HCT116 (cell line): ENCODE results near the gene DHX32. TPM values are rescaled to one million over a fixed set of nuclear protein-coding genes. Genes with fewer than 3 reads are reported as not detected.

Experiments
- ATAC-seq: fragments of 200-7000 bp; cut with Tn5 transposase; 2 replicates; pipeline ENCODE4 v1.9.1; 2020; ENCODE audit warnings: mild to moderate bottlenecking, moderate library complexity
- BruUV-seq: library from RNA; stranded (reverse); fragments of 400-500 nt; replicated peaks from 2 replicates; lab custom pipeline; 2021; lab: Mats Ljungman, UMichigan
- CTCF ChIA-PET: fragments of 300-600 bp; sonication (Branson Sonifier 250); formaldehyde crosslinking; loops from one replicate; lab custom pipeline; 2021; ENCODE audit warnings: antibody characterized with exemption; lab: Charles Lee
- POLR2A ChIA-PET: fragments of 300-600, 350-600 bp; sonication (Branson Sonifier 250); formaldehyde crosslinking; loops from one replicate; lab custom pipeline; 2021; ENCODE audit warnings: antibody characterized with exemption; lab: Charles Lee
- RAD21 ChIA-PET, 2 experiments: fragments of 300-600 bp; sonication (Branson Sonifier 250); formaldehyde crosslinking; loops; one replicate each; lab custom pipeline; 2023; ENCODE audit warnings: low total read pairs in 2 of 2; ENCODE audit not compliant: uncharacterized antibody in 2 of 2, unreplicated experiment in 2 of 2, low non-redundant PET in 1 of 2; lab: Charles Lee
- DNase-seq: peaks from one replicate; pipeline ENCODE4 v3.0.0-alpha.2; 2010; ENCODE audit warnings: low read depth, low spot score
- H2AFZ ChIP-seq: fragments of 200-600 bp; shearing (Covaris generic), sonication (generic); 2 replicates; pipeline ENCODE4 v1.6.1; 2017; ENCODE audit warnings: low read depth, mixed run types, mixed read lengths, antibody characterized with exemption, low read length; ENCODE audit not compliant: poor library complexity, severe bottlenecking
- H3K27ac ChIP-seq: 2 replicates; pipeline ENCODE4 v1.5.1; 2012; ENCODE audit warnings: low read depth, low read length
- H3K27me3 ChIP-seq: fragments of 200-600 bp; sonication (generic); 2 replicates; pipeline ENCODE4 v1.6.1; 2016; ENCODE audit warnings: mixed run types, low read length, mixed read lengths; ENCODE audit not compliant: insufficient read depth
- H3K36me3 ChIP-seq, 2 experiments: fragments of 200-500 bp in 1 of 2; fragments of 200-600 bp in 1 of 2; sonication (Bioruptor generic) in 1 of 2; sonication (generic) in 1 of 2; 2 replicates each; pipeline versions ENCODE4 v1.5.1 to v1.6.1; 2014 to 2016; ENCODE audit warnings: low read length in 2 of 2, inconsistent platforms in 1 of 2, mixed read lengths in 1 of 2, mixed run types in 1 of 2; ENCODE audit not compliant: insufficient read depth in 2 of 2, control insufficient read depth in 1 of 2
- H3K4me1 ChIP-seq, 2 experiments: fragments of 200-600 bp in 1 of 2; sonication (generic) in 1 of 2; 2 replicates each; pipeline versions ENCODE4 v1.5.1 to v1.6.1; 2012 to 2017; ENCODE audit warnings: low read length in 2 of 2, inconsistent platforms in 1 of 2, mild to moderate bottlenecking in 1 of 2, mixed read lengths in 1 of 2, mixed run types in 1 of 2, moderate library complexity in 1 of 2; ENCODE audit not compliant: insufficient read depth in 2 of 2, control insufficient read depth in 1 of 2
- H3K4me2 ChIP-seq: fragments of 200-600 bp; sonication (generic); 2 replicates; pipeline ENCODE4 v1.6.1; 2017; ENCODE audit warnings: mixed run types, low read length, mixed read lengths
- H3K4me3 ChIP-seq, 2 experiments: fragments of 200-600 bp in 1 of 2; sonication (generic) in 1 of 2; replicated peaks in 1 of 2; 2 replicates each; pipeline ENCODE4 v1.5.1; 2011 to 2016; ENCODE audit warnings: low read length in 2 of 2, control low read depth in 1 of 2, low read depth in 1 of 2, mild to moderate bottlenecking in 1 of 2, mixed read lengths in 1 of 2, mixed run types in 1 of 2
- H3K79me2 ChIP-seq: fragments of 200-600 bp; sonication (generic); 2 replicates; pipeline ENCODE4 v1.6.1; 2017; ENCODE audit warnings: mild to moderate bottlenecking, mixed run types, low read length, moderate library complexity, mixed read lengths; ENCODE audit not compliant: insufficient read depth
- H3K9ac ChIP-seq: fragments of 200-600 bp; sonication (generic); 2 replicates; pipeline ENCODE4 v1.6.1; 2016; ENCODE audit warnings: low read length, mixed read lengths
- H3K9me2 ChIP-seq: fragments of 200-600 bp; sonication (generic), shearing (Covaris generic); 2 replicates; pipeline ENCODE4 v1.6.1; 2017; ENCODE audit warnings: mixed run types, mild to moderate bottlenecking, moderate library complexity; ENCODE audit not compliant: insufficient read depth
- H3K9me3 ChIP-seq, 2 experiments: fragments of 200-500 bp in 1 of 2; fragments of 200-600 bp in 1 of 2; sonication (Bioruptor generic) in 1 of 2; sonication (generic) in 1 of 2; 2 replicates each; pipeline ENCODE4 v1.6.1; 2014 to 2017; ENCODE audit warnings: low read length in 2 of 2, mixed read lengths in 2 of 2, inconsistent platforms in 1 of 2, low read depth in 1 of 2, mild to moderate bottlenecking in 1 of 2, mixed run types in 1 of 2, moderate library complexity in 1 of 2; ENCODE audit not compliant: control insufficient read depth in 1 of 2, insufficient read depth in 1 of 2
- H4K20me1 ChIP-seq: fragments of 200-600 bp; sonication (generic), shearing (Covaris generic); 2 replicates; pipeline ENCODE4 v1.6.1; 2017; ENCODE audit warnings: mixed run types, mild to moderate bottlenecking, moderate library complexity; ENCODE audit not compliant: insufficient read depth
- CEBPB ChIP-seq: IDR thresholded peaks from 2 replicates; pipeline ENCODE4 v1.6.1; 2012; ENCODE audit warnings: low read depth
- ELF1 ChIP-seq: IDR thresholded peaks from 2 replicates; pipeline ENCODE4 v1.6.1; 2012; ENCODE audit warnings: low read depth, borderline replicate concordance
- EZH2 ChIP-seq: fragments of 200-600 bp; sonication (generic); IDR thresholded peaks from 2 replicates; pipeline ENCODE4 v1.6.1; 2017; ENCODE audit warnings: antibody characterized with exemption, mixed run types
- EZH2phosphoT487 ChIP-seq: fragments of 200-600 bp; IDR thresholded peaks from 2 replicates; pipeline ENCODE4 v1.6.1; 2018; ENCODE audit warnings: antibody characterized with exemption, borderline replicate concordance
- POLR2A ChIP-seq: IDR thresholded peaks from 2 replicates; pipeline ENCODE4 v1.7.0; 2011; ENCODE audit warnings: borderline replicate concordance; ENCODE audit not compliant: insufficient read depth, insufficient read length; ENCODE audit errors: extremely low read depth
- POLR2AphosphoS5 ChIP-seq: IDR thresholded peaks from 2 replicates; pipeline ENCODE4 v1.6.1; 2011; ENCODE audit warnings: mild to moderate bottlenecking, low read depth, low read length, moderate library complexity
- RAD21 ChIP-seq: IDR thresholded peaks from 2 replicates; pipeline ENCODE4 v1.6.1; 2012; ENCODE audit warnings: low read depth, mild to moderate bottlenecking
- SIN3A ChIP-seq: IDR thresholded peaks from 2 replicates; pipeline ENCODE4 v1.6.1; 2012; ENCODE audit warnings: low read depth
- SP1 ChIP-seq: IDR thresholded peaks from 2 replicates; pipeline ENCODE4 v1.6.1; 2012; ENCODE audit warnings: low read depth
- SRF ChIP-seq: IDR thresholded peaks from 2 replicates; pipeline ENCODE4 v1.6.1; 2012; ENCODE audit warnings: low read depth
- TCF7L2 ChIP-seq: IDR thresholded peaks from 2 replicates; pipeline ENCODE4 v1.7.0; 2011; ENCODE audit warnings: borderline replicate concordance, inconsistent platforms; ENCODE audit not compliant: insufficient read depth, insufficient read length; ENCODE audit errors: extremely low read depth
- YY1 ChIP-seq: IDR thresholded peaks from 2 replicates; pipeline ENCODE4 v1.6.1; 2011; ENCODE audit warnings: low read length, low read depth, moderate library complexity, mild to moderate bottlenecking; ENCODE audit not compliant: insufficient replicate concordance; ENCODE audit errors: extremely low read depth
- ZFX ChIP-seq: fragments of 450-650 bp; IDR thresholded peaks from 2 replicates; pipeline ENCODE4 v1.6.1; 2017
- ZNF274 ChIP-seq: fragments of 200-500 bp; sonication (Bioruptor generic); IDR thresholded peaks from 2 replicates; pipeline ENCODE4 v1.6.1; 2014; ENCODE audit warnings: mild to moderate bottlenecking, low read depth, low read length, inconsistent platforms
- intact Hi-C: fragments of 100-400 bp; cut with micrococcal nuclease; formaldehyde crosslinking; loops from 2 replicates; pipeline ENCODE4 v1.10.0; 2022
- total RNA-seq: library from RNA; stranded (reverse); gene quantifications from one replicate; pipeline ENCODE4 v1.2.1, GENCODE V29; 2021; ENCODE audit not compliant: unreplicated experiment
- TF ChIP-seq, protein P1 (sequence below): IDR thresholded peaks from 2 replicates; pipeline ENCODE4 v1.6.1; 2012
- TF ChIP-seq, protein P2 (sequence below), 3 experiments: fragments of 200-600 bp in 1 of 3; sonication (generic) in 1 of 3; IDR thresholded peaks in 2 of 3; conservative IDR thresholded peaks in 1 of 3; 2 replicates each; pipeline ENCODE4 v1.5.1; 2012 to 2017; ENCODE audit warnings: low read depth in 2 of 3, low read length in 2 of 3, antibody characterized with exemption in 1 of 3, borderline replicate concordance in 1 of 3, control low read depth in 1 of 3, mild to moderate bottlenecking in 1 of 3, mixed read lengths in 1 of 3, mixed run types in 1 of 3, moderate library complexity in 1 of 3; ENCODE audit not compliant: insufficient read depth in 1 of 3

DHX32 gene
- total RNA-seq, 1 experiment from 2014 or later: 50.9 TPM

DNA sequence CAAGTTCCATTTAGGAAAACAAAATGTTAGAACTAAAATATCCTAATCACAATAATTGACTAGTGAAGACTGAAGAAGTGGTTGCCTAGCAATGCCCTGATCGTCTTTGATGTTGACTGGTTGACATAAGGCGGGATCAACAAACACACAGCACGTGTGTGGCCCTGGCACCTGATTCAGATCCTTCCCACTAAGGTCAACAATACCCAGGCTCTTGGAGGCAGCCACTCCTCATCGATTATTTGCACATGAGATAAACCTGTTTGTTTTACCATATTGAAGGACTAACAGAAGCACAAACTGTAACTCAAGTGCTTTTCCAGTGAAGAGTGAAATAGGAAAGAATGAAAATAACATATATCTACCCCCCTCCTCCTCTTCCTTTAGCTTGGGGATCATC lies 30.9 kb upstream of the DHX32 start:
- Histone ChIP-seq H3K9me2 (no peaks in the 10 kb centered on the region), H3K4me2 (no peak overlapping the region), H3K27me3 (no peaks in the 10 kb centered on the region), H3K79me2 (no peaks in the 10 kb centered on the region), H3K4me3 (no peak overlapping the region), H3K9ac (no peak overlapping the region), H2AFZ (no peak overlapping the region), H3K27ac (no peak overlapping the region), H3K36me3 (no peaks in the 10 kb centered on the region), H4K20me1 (no peaks in the 10 kb centered on the region), H3K9me3 (no peaks in the 10 kb centered on the region), H3K4me1 (peaks cover 0 to 3% of the 10 kb centered on the region in 2 experiments; a peak in 1 of 4 replicates)
- TF ChIP-seq SRF: no peak
- TF ChIP-seq POLR2A: no peak
- TF ChIP-seq YY1: no peak
- TF ChIP-seq ZNF274: no peak
- no peak for TF ChIP-seq CEBPB
- no peak for TF ChIP-seq EZH2
- TF ChIP-seq EZH2phosphoT487: no peak
- TF ChIP-seq, protein P1, sequence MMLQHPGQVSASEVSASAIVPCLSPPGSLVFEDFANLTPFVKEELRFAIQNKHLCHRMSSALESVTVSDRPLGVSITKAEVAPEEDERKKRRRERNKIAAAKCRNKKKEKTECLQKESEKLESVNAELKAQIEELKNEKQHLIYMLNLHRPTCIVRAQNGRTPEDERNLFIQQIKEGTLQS: no peak
- no peak for TF ChIP-seq RAD21
- no peak for TF ChIP-seq SIN3A
- TF ChIP-seq ELF1: no peak
- no peak for TF ChIP-seq ZFX
- intact Hi-C loops: no loop called here
- POLR2A ChIA-PET: no interaction called here
- RAD21 ChIA-PET: no interaction called here
- ATAC-seq: no peak
- no peak for DNase-seq
- CTCF ChIA-PET: no interaction called here
- no TSS peak for BruUV-seq

DNA sequence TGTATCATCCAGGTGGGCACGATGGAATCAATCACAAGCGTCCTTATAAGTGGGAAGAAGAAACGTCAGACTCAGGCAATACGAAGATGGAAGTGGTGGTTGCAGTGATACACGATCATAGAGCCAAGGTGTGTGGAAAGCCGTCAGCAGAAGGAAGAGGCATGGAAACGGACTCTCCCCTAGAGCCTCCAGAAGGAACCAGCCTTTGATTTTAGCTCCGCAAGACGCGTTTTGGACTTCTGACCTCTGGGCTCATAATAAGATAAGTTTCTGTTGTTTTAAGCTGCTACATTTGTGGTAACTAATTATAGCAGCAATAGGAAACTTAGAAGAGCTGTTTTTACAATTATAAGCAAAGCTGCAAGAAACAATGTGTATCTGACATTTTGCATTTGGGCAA lies 30.1 kb upstream of the DHX32 start:
- Histone ChIP-seq H3K79me2 (no peaks in the 10 kb centered on the region), H3K9me3 (no peaks in the 10 kb centered on the region), H3K27me3 (no peaks in the 10 kb centered on the region), H2AFZ (no peak overlapping the region), H3K36me3 (no peaks in the 10 kb centered on the region), H3K4me2 (no peak overlapping the region), H4K20me1 (no peaks in the 10 kb centered on the region), H3K9ac (no peak overlapping the region), H3K9me2 (no peaks in the 10 kb centered on the region), H3K4me1 (no peaks in the 10 kb centered on the region), H3K4me3 (no peak overlapping the region), H3K27ac (no peak overlapping the region)
- intact Hi-C loops: no loop called here
- ChIA-PET RAD21 (no interaction called here), POLR2A (no interaction called here), CTCF (no interaction called here)
- ATAC-seq (no peak), DNase-seq (no peak)
- no peak for TF ChIP-seq ZFX
- no peak for TF ChIP-seq YY1
- no peak for TF ChIP-seq ELF1
- TF ChIP-seq POLR2AphosphoS5: no peak
- TF ChIP-seq, protein P1: no peak
- TF ChIP-seq, protein P2, sequence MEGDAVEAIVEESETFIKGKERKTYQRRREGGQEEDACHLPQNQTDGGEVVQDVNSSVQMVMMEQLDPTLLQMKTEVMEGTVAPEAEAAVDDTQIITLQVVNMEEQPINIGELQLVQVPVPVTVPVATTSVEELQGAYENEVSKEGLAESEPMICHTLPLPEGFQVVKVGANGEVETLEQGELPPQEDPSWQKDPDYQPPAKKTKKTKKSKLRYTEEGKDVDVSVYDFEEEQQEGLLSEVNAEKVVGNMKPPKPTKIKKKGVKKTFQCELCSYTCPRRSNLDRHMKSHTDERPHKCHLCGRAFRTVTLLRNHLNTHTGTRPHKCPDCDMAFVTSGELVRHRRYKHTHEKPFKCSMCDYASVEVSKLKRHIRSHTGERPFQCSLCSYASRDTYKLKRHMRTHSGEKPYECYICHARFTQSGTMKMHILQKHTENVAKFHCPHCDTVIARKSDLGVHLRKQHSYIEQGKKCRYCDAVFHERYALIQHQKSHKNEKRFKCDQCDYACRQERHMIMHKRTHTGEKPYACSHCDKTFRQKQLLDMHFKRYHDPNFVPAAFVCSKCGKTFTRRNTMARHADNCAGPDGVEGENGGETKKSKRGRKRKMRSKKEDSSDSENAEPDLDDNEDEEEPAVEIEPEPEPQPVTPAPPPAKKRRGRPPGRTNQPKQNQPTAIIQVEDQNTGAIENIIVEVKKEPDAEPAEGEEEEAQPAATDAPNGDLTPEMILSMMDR (IDR thresholded peaks at IDR 0.05 in 2 of 3, conservative IDR thresholded peaks at IDR 0.05 in 1 of 3; ENCODE audit: borderline replicate concordance in 1 of 3, insufficient read depth in 1 of 3, low read depth in 2 of 3, low read length in 2 of 3): no peak
- TF ChIP-seq POLR2A: no peak
- TF ChIP-seq TCF7L2: no peak
- no peak for TF ChIP-seq SP1
- TF ChIP-seq CEBPB: no peak
- BruUV-seq: no TSS peak
